HG03025 (cell line): ENCODE results near the gene NTHL1.

Source experiments
- ATAC-seq: cut with Tn5 transposase; IDR thresholded peaks from one replicate; pipeline ENCODE4 v1.9.1; 2021; ENCODE audit warnings: mild to moderate bottlenecking, moderate library complexity; ENCODE audit not compliant: unreplicated experiment, low FRiP score

Gene NTHL1

DNA sequence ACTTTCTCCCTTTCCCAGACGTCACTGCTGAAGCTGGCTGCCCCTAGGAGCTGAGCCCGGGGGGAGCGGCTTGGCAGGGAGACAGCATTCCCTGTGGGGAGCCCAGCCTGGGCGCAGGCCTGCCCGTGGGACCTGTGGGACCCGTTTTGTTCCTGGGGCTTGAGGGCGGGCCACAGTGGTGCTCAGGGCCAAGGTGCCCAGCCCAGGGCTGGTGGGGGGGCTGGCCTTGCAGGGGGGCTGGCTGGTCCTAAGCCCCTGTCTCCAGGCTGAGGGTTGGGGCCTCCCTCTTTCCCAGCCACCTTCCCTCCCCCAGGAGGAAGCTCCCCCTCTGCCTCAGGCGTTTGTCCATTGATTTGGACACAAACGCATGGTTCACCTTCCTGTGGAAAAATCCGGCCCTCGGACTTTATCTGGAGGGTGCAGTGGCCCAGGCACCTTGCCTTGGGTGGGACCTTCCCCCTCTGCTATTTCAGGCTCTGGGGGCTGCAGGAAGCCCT lies 16.5 kb downstream of the NTHL1 start:
- no peak for ATAC-seq

DNA sequence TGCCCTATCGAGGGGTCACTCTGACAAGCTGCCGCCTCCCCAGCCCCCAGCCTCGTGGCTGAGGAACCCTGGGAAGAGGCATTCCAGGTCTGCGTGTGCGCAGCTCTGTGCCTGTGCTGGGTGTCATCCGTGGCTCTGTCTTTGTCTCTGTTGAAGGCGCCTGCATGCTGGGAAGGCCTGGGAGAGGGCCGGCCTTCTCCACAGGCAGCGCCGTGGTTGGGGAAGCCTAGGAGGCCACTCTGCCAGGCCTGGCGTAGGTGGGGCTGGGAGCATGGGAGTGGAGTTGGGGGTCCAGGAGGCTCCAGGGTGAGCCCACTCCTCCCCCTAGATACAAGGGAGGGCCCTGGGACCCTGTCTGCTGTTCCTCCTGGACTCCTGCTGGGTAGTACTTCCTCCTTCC lies 17.6 kb downstream of the NTHL1 start:
- no peak for ATAC-seq

DNA sequence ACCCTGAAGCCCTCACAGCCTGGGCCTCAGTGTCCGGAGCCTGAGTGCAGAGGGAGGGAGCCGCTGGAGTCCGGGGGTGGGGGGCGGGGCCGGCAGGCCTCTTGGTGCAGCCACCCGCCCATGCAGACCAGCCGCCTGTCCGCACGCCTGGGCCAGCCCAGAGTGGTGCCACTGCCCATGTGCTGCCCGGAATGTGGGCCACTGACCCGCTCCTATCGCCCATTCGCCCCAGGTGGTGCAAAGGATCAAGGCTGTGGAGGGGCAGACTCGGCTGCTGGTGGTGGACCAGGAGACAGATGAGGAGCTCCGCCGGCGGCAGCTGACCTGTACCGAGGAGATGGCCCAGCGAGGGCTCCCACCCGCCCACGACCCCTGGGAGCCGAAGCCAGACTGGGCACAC lies 18.3 kb downstream of the NTHL1 start:
- no peak for ATAC-seq

DNA sequence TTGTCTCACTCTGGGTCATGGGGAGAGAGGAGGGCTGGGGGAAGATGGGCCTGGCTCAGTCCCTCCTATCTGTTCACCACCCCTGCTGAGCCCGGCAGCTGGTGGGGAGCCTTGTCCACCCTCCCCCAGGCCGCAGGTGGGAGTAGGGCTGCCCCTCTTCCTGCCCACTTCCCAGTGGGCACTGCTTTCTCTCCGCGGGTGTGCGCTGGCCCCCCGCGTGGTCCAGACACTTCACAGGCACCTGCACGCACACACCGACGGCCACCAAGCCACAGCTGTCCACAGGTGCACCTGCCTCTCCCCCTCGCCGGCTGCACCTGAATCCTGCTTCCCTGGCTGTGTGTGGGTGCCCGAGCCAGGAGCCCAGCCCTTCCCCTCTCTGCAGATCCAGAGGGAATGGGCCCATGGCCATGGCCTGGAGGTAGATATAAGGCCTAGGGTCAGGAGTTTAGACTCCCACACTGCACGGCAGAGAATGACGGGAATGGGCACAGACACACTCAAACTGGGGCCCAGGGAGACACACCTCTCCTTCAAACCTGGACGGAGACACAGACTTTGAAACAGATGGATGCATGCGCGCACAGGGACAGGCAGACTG lies 18.9 kb downstream of the NTHL1 start:
- no peak for ATAC-seq

DNA sequence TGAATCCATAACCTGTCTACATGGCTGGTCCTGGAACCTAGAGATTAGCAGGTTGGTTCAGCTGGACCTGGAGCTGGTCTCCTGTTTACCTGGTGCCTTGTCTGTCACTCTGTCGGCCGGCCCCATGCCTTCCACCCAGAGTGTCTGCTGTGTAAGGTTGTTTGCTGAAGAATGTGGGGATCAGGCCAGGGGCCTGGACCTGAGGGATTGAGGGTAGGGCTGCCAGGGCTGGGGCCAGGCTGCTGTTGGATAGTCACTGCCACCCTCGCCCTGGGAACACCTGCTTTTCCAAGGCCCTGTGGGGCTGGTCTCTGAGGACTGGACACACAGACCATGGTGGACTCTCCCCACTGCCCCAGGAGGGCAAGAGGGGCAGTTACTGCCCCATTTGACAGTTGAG lies 19.5 kb downstream of the NTHL1 start:
- ATAC-seq, result no peak

DNA sequence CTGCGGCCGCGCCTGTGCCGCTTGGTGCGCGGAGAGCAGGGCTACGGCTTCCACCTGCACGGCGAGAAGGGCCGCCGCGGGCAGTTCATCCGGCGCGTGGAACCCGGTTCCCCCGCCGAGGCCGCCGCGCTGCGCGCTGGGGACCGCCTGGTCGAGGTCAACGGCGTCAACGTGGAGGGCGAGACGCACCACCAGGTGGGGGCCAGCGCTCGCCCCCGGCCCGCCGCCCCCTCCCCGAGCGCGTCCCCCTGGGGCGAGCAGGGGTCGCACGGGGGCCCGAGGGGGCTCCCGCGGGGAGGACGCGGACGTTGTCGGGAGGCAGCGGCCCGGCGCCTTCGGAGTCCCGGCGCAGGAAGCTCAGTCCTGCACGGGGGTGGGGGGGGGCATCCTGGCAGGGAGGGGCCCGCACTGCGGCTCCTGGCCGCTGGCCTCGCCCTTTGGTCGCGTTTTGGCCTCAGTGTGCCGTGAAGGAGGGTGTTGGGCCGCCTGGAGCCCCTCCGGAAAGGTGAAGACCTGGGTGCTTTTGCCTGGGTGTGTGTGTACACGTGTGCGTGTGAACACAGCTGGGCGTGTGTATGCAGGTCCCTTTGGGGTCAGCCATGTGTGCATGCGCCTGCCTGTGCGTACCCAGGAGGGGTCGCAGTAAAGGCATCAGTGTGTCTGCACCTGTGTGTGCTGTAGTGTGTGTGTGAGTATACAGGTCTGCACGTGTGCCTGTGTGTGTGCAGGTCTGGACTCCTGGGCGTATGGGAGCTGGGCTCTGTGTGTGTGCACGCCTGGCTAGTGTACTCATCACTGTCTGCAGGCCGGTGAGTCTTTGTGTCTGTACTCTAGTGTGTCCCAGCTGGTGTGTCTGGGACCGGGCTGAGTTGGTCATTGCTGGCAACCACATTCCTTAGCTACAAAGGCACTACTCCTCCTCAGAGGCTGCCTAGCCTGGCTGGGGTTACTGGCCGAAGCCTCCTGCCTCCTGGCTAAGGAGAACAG lies 20.3 kb downstream of the NTHL1 start:
- no peak for ATAC-seq

DNA sequence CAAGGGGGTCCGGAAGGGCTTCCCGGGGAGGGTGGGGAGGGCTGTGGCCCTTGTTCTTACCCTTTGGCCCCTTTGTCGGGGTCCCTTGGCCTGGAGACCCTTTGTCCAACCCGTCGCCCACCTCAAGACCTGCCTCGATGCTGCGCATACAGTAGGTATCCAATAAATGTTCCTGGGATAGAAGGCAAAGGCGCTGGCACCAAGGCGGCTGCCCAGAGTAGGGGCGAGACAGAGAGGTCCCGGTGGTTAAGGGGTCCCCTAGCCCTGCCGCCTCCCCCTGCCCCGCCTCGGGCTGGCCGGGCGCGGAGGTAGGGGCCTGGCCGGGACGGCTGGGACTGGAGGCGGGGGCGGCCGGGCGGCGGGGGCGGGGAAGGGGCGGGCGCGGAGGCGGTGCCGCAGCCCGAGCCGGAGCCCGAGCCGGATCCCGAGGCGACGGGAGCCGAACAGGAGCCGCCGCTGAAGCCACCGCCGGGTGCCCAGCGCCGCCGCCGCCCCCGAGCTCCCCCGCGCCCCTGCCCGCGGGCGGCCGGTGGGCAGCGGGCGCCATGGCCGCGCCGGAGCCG lies 21.1 kb downstream of the NTHL1 start, which contains the start of gene NHERF2:
Gene NHERF2, plus strand, starts transcription at position 442 of the 563 bp plus-strand sequence. Its CDS starts 104 bp downstream, at position 546.
- no peak for ATAC-seq

DNA sequence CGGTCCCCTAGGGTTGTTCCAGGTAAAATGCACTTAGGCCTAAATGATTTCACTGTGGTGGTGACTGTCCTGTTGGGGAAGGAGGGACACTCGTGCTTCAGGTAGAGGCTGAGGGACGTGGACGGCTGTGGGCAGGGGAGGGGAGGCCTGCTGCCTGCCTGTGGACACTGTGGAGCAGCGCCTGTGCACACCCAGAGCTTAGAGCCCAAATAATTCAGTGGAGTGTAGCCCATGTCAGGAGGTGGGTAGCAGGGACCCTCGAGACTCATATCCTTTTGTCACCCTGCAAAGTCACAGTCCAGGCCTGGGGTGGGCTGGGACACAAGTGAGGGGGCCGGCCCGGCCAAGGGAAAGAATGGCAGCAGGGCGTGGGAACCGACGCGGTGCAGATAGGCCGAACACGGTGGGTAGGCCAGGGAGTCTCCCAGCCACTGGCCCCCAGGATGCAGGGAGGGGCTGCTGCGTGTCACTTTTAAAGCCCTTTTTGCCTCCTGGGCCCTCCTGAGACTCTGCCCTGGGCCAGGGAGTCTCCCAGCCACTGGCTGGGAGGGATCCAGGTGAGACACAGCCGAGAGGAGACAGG lies 21.7 kb downstream of the NTHL1 start:
- ATAC-seq, result no peak

DNA sequence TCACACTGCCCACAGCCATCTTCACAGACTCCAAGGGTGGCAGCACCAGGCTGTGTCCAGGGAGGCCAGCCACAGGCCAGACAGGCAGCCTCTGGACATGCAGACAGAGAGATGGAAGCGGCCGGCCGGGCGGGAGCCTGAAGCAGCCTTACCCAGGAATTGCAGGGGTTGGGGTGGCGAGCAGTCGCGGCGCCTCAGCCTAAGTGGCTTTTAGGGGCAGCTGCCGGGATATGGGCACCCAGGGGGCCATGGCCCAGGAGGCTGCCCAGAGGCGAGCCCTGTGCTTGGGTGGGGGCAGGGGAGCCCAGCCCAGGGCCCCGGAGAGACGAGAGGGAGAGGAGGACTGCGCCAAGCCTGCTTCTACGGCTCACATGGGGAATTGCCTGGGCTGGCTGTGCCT lies 22.4 kb downstream of the NTHL1 start:
- no peak for ATAC-seq

DNA sequence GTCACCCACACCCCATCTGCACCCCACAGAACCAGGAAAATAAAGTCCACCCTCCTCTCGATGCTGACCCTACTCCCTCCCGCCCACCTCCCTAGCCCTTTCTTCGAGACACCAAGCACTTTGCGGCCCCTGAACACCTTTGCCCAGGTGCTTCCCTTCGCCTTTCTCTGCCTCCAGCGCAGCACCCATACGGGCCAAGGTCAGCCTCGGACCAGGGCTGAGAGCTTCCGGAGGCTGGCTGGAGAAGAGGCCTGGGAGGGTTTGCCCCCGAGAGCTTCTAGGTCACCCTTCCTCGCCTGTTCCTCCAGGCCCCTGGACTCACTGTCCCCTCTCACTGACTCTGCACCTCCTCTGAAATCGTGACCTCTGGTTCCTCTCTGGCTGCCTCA lies 23.6 kb downstream of the NTHL1 start:
- no peak for ATAC-seq

DNA sequence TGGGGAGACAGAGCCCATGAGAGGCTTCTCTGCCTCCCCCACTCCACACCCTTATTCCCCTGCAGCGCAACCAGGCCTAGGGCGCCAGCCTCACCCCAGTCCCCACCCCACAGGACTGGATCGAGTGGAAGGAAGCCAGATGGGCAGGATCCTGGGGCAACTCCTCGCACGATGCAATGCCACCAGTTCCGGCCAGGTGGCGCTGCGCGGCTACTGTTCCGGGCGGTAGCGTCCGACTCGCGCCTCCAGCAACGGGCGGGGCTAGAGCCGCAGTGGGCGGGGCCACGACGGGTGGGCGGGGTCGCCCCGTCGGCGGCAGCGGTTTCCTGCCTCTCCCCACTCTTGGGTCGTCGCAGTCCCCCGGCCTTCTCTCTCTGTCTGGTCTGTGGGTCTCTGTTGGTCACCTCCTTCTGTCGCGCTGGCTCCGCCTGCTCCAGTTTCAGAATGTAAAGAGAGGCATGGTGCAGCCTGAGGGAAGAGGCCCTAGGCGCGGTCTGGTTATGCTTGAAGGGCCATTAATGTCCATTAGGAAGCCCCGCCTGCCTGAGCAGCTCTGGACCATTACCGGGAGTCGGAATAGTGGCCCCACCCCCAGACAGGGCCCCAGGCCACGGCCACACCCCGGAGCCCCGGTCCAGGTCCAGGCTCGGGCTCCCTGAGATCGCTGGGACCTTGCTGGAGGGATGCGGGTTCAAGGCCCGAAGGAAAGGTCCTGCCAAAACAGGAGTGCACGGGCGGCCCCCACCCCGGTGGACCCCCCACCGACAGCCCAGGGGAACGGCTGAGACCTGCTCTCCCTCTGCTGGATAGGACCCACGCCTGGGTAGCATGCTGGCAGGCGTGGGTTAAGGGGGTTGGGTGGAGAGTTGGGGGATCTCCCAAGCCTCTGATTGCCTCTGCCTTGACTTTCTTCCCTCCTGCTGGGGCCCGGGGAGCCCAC lies 24.3 kb downstream of the NTHL1 start:
- no peak for ATAC-seq

DNA sequence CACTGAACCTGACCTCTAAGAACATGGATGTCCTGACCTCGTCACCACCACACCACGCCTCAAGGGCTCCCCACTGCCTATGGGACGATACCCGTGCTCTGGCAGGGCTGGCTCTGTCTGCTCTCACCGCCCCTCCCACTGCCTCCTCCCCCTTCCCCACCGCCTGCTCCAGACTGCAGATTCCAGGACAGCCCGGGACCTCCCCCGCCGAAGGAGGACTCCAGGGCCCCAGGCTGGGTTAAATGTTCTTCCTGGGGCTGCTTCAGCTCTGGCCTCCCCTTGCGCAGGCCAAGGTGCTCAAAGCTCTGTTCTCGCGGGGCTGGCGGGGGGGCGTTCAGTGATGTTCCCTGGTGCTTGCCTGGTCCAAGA lies 24.9 kb downstream of the NTHL1 start:
- ATAC-seq, result no peak

DNA sequence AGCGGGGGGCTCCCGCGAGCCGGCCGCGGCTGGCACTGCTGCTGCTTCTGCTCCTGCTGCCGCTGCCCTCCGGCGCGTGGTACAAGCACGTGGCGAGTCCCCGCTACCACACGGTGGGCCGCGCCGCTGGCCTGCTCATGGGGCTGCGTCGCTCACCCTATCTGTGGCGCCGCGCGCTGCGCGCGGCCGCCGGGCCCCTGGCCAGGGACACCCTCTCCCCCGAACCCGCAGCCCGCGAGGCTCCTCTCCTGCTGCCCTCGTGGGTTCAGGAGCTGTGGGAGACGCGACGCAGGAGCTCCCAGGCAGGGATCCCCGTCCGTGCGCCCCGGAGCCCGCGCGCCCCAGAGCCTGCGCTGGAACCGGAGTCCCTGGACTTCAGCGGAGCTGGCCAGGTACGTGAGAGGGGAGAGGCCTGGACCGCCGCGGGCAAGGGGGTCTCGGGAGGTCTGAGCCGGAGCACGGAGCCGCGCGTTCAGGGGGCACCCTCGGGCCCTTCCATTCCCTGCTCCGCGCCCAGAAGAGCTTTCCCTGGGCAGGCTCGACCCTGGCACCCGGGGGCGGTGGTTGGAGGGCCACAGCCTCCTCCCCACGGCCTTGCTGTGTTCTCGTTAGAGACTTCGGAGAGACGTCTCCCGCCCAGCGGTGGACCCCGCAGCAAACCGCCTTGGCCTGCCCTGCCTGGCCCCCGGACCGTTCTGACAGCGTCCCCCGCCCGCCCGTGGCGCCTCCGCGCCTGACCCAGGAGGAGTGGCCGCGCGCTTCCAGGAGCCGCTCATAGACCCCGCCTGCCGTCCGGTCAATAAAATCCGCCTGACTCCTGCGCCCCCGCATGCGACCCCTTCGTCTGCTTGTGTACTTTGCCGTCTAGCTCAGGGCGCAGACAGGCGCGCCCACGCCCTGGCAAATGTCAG lies 27.5 kb downstream of the NTHL1 start:
- no peak for ATAC-seq

DNA sequence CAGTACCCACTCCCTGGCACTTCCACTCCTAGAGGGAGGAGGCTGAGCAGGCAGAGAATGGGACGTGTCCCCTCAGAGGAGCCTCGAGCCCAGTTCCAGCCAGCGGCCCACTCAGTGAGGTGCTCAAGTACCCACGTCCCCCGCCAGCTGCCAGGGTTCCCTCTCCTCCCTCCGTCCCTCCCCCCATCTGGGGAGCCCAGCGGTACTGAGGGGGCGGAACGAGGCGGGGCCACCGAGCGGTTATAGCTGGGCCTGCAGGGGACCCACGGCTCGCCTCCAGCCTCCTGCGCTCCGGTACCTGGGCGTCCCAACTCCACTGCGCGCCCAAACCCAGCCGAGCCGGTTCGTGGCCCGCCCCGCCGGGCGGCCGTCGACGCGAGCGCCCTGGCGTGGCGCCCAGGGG lies 28.1 kb downstream of the NTHL1 start, which contains the start of gene NPW:
Gene NPW, plus strand, starts transcription at position 268 of the 403 bp plus-strand sequence.
- ATAC-seq, result no peak

DNA sequence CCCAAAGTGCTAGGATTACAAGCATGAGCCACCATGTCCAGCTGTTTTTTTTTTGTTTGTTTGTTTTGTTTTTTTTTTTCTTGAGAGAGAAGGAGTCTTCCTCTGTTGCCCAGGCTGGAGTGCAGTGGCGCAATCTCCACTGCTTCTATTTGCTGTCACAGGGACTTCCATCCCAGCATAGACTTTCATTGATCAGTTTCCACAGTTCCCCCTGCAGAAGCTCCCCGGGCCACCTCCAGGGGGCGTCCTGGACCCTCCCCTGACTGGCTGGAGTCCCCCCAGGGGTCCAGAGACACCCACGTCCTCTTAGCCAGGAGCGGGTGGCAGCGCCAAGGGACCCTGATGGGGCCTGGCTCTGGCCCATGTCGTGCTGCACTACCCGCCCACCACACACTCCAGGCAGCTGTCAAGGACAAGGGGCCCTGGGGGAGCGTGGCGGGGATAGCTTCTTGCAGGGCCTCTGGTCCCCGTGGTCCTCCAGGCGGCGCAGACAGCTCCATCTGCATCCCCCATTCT lies 31.2 kb downstream of the NTHL1 start:
- ATAC-seq, result no peak

DNA sequence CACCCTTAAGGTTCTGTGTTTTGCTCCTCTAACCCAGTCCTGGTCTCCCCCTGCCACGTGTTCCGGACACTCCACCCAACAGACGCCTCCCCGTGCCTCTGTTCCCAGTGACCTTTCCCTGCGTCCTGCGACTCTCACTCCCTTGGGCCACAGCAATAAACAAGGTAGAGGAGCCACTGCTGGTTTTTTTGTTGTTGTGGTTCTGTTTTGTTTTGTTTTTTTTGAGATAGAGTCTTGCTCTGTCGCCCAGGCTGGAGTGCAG lies 31.8 kb downstream of the NTHL1 start:
- ATAC-seq, result no peak

DNA sequence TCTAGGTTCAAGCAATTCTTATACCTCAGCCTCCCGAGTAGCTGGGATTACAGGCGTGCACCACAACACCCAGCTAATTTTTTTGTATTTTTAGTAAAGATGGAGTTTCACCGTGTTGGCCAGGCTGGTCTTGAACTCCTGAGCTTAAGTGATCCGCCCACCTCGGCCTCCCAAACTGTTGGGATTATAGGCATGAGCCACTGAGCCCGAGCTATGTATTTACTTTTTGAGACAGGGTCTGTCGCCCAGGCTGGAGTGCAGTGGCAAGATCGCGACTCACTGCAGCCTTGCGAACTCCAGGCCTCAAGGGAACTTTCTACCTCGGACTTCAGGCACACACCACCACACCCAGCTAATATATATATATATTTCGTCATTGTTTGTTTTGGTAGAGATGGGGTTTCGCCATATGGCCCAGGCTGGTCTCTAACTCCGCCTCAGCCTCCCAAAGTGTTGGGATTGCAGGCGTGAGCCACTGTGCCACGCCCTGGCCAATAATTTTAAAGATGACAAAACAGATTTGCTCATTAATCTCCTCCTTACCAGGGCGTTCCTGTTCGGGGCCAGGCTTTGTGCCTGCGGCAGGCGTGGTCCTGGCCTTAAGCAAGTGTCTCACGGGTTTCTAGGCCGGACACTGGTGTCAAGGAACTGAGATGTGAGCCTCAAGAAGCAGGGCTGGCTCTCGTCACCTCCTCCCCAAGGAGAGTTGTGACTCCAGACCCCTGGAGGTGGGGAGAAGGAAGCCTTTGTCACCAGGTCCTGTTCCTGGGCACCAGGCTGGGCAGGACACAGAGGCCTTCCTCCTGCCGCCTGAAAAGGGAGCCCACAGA lies 32.3 kb downstream of the NTHL1 start:
- ATAC-seq, result no peak

DNA sequence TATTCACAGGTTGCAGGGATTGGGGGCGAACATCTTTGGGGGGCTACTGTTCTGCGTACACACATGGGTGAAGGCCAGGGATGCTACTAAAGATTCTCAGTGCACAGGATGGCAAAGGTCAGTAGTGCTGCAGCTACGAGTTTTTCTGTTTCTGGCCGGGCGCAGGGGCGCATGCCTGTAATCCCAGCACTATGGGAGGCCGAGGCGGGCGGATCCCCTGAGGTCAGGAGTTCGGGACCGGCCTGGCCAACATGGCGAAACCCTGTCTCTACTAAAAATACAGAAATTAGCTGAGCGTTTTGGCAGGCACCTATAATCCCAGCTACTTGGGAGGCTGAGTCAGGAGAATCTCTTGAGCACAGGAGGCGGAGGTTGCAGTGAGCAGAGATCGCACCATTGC lies 34.1 kb downstream of the NTHL1 start:
- ATAC-seq, result no peak
